ENCODE results near the gene SSUH2. TPM values are rescaled to one million over a fixed set of nuclear protein-coding genes. Genes with fewer than 3 reads are reported as not detected.
"Not testable (repeated sequence)": the region's sequence is repeated elsewhere in the genome, so short reads cannot be mapped to it uniquely, and the experiment has no call there.

The SSUH2 gene
- total RNA-seq, 1 donor from 2014 or later = 1.4 TPM

- peaks cover 27% of the 10 kb centered on the region for H3K4me1 Mint-ChIP-seq (ENCODE audit: unreplicated experiment)
- DNase-seq (ENCODE audit: extremely low spot score, unreplicated experiment) = no peak
- peaks cover 11% of the 10 kb centered on the region for H3K27me3 Mint-ChIP-seq
- H3K27ac Mint-ChIP-seq = no peak overlapping the region
- no peak overlapping the region for H3K4me3 Mint-ChIP-seq
- TF ChIP-seq CTCF (conservative IDR thresholded peaks at IDR 0.05) = no peak
- no peaks in the 10 kb centered on the region for H3K36me3 Mint-ChIP-seq
- H3K9me3 Mint-ChIP-seq = no peaks in the 10 kb centered on the region
These were observed 51.4 kb downstream of the SSUH2 start for GRCh38 chr3:8593021-8593827.

GRCh38 chr3:8589880-8590556 is 54.6 kb downstream of the SSUH2 start:
- Mint-ChIP-seq H3K36me3 (no peaks in the 10 kb centered on the region), H3K27me3 (peaks cover 6% of the 10 kb centered on the region), H3K27ac (no peak overlapping the region), H3K4me3 (no peak overlapping the region), H3K4me1 (ENCODE audit: unreplicated experiment) (peaks cover 15% of the 10 kb centered on the region), H3K9me3 (no peaks in the 10 kb centered on the region)
- TF ChIP-seq CTCF (conservative IDR thresholded peaks at IDR 0.05) = no peak
- DNase-seq (ENCODE audit: extremely low spot score, unreplicated experiment) = no peak

GRCh38 chr3:8584661-8585060 is 59.9 kb downstream of the SSUH2 start:
- Mint-ChIP-seq H3K4me1 (ENCODE audit: unreplicated experiment) (peaks cover 5% of the 10 kb centered on the region), H3K9me3 (no peaks in the 10 kb centered on the region), H3K27ac (no peak overlapping the region), H3K4me3 (no peak overlapping the region), H3K36me3 (no peaks in the 10 kb centered on the region), H3K27me3 (no peaks in the 10 kb centered on the region)
- TF ChIP-seq CTCF (conservative IDR thresholded peaks at IDR 0.05) = no peak
- DNase-seq (ENCODE audit: extremely low spot score, unreplicated experiment) = no peak

- Mint-ChIP-seq H3K36me3 (no peaks in the 10 kb centered on the region), H3K4me1 (ENCODE audit: unreplicated experiment) (peaks cover 5% of the 10 kb centered on the region), H3K4me3 (no peak overlapping the region), H3K9me3 (no peaks in the 10 kb centered on the region), H3K27ac (no peak overlapping the region), H3K27me3 (no peaks in the 10 kb centered on the region)
- no peak for DNase-seq (ENCODE audit: extremely low spot score, unreplicated experiment)
- no peak for TF ChIP-seq CTCF (conservative IDR thresholded peaks at IDR 0.05)
These were observed 62.7 kb downstream of the SSUH2 start for GRCh38 chr3:8581806-8582445.

GRCh38 chr3:8581373-8581772 is 63.2 kb downstream of the SSUH2 start:
- no peak for DNase-seq (ENCODE audit: extremely low spot score, unreplicated experiment)
- no peaks in the 10 kb centered on the region for H3K27me3 Mint-ChIP-seq
- no peak for TF ChIP-seq CTCF (conservative IDR thresholded peaks at IDR 0.05)
- H3K36me3 Mint-ChIP-seq = no peaks in the 10 kb centered on the region
- H3K9me3 Mint-ChIP-seq = no peaks in the 10 kb centered on the region
- no peak overlapping the region for H3K4me3 Mint-ChIP-seq
- H3K4me1 Mint-ChIP-seq (ENCODE audit: unreplicated experiment) = peaks cover 5% of the 10 kb centered on the region
- no peak overlapping the region for H3K27ac Mint-ChIP-seq

- not testable (repeated sequence) for H3K9me3 Mint-ChIP-seq; H3K27me3 Mint-ChIP-seq; H3K4me1 Mint-ChIP-seq (ENCODE audit: unreplicated experiment); H3K27ac Mint-ChIP-seq; H3K36me3 Mint-ChIP-seq; DNase-seq (ENCODE audit: extremely low spot score, unreplicated experiment); H3K4me3 Mint-ChIP-seq
These were observed 64.2 kb downstream of the SSUH2 start for GRCh38 chr3:8580434-8580833.
